DLD1 (cell line): ENCODE data around the gene PLCL1.

Experiments
- in situ Hi-C: cut with HindIII; loops from 2 replicates; pipeline ENCODE4 v1.10.0; 2017; ENCODE audit warnings: low sequenced_read_pairs

Gene PLCL1

DNA sequence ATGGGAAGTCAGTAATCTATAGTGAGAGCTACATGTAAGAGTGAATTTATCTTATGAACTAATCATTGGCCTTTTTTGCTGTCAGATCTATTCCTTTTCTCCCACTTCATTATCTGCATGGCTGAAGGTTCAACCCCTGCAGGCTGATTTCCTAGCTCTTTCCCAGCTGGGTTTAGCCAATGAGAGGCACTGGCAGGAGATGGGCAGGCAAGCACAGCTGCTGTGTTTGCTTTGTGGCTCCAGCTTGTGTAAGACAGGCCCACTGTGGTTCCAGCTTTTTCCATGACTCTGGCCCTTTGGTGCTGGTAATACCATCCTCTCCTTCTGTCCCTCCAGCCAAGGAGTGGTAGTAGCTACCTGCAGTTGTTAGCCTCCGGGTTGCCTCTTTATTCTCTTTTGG is 248.8 kb downstream of the PLCL1 start:
- in situ Hi-C loops = no loop called here

DNA sequence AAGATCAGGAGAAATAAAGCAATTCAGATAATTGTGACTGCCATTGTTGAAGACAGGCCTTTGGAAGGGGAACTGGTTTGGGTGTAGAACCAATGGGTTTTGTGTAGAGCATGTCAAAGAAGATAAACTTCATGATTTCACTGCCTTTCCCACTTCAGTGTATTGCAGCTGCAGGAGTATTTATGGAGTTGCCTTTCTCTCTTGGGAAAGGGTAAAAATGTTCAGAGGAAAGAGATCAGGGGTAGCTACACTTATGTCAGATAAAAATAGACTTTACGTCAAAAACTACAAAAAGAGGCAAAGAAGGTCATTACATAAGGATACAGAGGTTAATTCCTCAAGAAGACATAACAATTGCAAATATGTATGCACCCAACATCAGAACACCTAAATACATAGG is 249.4 kb downstream of the PLCL1 start:
- in situ Hi-C loops = no loop called here

DNA sequence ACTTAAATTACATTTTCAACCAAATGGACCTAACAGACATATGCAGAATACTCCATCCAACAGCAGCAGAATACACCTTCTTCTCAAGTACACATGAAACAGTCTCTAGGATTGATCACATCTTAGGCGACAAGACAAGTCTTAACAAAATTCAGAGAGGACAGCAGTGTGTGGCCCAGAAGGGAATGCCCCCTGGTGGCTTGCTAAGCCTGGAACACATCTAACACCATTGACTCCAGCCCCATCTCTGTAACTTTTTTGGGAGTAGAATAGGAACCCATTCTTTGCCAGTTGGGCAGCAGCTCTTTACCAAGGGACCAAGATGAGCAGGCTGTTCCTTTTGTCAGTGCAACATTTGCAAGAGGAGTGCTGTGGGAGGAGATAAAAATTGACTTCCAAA is 249.9 kb downstream of the PLCL1 start:
- in situ Hi-C loops = no loop called here

DNA sequence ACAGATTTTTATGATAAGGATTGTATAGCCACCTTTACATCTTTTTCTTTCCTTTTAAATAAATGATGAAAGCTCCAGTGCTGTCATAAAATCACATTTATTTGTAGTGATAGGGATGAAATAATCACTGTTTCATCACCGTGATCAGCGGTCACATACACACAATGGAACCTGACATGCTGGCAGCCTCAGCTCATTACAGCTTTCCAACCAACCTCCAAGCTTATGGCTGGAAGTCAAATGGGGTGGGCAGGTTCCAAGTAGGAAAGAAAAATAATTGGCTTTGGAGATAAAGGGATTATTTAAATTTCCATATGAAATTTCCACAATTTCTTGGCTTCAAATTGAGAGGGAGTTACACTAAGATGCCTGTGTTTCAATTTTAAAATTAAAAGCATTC is 251.3 kb downstream of the PLCL1 start:
- in situ Hi-C loops = no loop called here

DNA sequence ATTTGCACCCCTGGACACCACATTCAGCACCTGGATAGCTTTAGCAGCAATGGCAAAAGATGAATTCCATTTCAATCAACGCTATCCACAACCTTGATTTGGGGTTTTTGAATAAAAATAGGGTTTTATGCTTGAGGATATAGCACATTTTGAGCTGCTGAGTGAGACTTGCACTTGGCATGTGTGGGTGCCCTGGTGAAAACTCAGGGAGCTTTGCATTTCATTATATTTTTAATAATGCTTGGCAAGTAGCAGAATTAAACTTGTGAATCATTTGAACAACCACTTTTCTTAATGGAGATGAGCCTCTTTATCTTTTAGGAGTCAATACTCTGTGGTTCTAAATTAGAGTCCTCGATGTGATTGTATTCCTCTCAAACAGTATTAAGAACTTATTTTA is 252.4 kb downstream of the PLCL1 start:
- in situ Hi-C loops = no loop called here

DNA sequence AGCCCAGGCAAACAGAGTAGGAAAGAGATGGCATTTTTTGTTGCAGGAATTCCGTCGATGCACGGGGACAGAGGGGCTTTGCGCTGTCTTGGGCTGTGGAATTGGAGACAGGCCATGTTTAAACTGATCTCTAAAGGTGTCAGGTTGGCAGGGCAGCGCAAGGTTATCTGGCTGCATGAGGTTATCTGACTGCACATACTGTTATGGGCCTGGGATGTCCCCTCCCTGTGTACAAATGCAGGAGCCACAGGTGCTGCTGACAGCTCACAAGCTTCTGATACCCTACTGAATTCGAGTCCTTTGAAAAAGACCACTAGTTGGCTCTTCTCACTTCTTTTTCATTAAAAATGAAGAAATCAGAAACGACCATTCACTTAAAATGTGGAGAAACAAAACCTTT is 255.4 kb downstream of the PLCL1 start:
- in situ Hi-C loops = no loop called here

DNA sequence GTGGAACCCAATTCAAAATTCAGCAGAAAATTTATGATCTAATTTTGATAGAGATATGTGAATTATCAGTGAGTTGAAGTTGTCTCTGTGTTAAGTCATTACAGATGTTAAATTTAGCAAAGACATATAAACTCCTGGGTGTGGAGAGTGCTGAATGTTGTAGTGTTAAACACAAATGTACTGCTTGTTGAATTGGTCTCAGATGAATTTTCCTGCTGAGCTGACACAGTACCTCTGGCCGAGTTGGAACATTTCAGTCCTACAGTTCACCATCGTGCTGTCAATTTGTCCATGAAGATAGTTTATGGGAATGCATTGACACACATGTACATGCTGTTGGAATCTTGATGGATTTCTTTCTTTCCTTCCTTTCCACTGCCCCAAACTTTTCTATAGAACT is 255.9 kb downstream of the PLCL1 start:
- in situ Hi-C loops = no loop called here

DNA sequence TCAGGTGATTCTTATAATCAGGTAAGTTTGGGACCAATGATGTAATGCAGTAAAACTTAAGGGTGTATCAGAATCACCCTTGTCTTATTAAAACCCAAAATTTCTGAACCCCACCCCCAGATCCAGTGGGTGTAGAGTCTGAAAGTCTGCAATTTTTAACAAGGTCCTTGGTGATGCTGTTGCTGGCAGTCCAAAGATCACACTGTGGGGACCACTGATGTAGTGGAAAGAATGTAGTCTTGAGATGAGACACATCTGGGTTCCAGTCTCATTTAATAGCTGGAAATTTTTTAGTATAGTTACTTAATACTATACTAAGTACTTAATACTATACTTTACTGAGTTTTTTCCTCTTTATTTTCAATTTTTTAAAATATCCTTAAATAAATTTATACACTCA is 258.4 kb downstream of the PLCL1 start:
- in situ Hi-C loops = no loop called here

DNA sequence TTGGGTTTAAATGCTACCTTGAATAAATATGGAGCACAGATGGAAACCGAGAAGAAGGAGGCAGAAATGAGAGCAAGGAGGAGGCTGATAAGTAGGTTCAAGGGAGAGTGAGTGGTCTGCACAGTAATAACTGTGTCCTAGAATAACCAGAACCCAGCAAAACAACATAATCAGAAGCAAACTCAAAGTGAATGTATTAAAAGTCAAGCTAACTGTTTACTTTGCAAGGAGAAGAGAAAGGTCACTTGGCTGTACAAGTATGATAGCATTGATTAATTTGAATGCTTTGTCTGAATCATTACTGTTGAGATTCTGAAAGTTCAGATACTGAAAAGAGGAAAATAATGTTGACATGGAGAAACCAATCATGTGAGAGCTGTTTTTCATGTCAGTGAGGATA is 258.8 kb downstream of the PLCL1 start:
- in situ Hi-C loops = no loop called here

DNA sequence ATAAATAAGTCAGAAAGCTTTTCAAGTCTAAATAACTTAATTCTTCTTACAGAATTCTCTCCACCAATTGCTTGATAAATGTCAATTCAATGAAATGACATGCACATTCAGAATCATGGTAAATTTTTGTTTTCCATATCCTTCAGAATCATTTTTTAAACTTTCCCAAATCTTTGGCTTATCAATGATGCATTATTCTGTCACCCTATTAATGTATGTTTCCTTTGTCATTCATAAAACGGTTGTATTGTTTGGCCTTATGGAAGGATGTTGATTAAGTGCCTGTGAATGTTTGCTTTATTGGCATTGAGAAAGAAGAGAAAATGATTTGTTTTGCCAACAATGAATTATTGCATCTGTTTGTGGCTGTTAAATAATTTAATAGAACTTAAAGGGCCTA is 260.9 kb downstream of the PLCL1 start:
- in situ Hi-C loops = no loop called here

DNA sequence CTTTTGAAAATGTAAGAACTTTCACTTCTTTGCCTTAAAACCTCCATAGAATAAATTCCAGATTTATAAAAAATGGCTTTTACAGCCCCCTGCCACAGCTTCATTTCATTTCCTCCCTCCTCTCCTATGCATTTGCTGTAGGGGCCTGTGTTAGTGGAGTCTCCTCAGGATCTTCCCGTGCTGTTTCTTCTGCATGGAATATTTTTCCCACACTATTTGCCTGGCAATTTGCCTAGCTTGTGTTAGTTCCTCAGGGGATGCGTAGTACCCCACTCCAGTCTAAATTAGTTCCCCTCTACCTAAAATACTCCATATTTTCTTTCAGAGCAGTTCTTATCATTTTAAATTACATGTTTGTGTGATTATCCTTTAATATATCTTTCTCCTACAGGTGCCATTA is 262.2 kb downstream of the PLCL1 start:
- in situ Hi-C loops = no loop called here

DNA sequence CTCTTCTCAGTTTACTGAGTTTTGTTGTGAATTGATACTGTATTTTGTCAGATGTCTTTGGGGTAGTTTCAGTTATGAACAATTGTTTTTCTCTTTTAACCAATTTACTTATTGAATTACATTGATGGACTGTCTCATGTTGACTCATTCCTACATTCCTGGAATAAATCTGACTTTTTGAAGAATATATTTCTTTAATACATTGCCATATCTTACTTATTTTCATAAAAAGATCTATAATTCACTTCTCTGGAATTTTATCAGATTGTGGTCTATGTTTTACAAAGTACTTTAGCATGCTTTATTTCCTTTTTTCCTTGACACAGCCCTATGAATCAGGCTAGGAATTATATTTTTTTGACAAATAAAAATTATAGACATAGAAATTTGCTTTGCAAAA is 268.3 kb downstream of the PLCL1 start:
- in situ Hi-C loops = no loop called here

DNA sequence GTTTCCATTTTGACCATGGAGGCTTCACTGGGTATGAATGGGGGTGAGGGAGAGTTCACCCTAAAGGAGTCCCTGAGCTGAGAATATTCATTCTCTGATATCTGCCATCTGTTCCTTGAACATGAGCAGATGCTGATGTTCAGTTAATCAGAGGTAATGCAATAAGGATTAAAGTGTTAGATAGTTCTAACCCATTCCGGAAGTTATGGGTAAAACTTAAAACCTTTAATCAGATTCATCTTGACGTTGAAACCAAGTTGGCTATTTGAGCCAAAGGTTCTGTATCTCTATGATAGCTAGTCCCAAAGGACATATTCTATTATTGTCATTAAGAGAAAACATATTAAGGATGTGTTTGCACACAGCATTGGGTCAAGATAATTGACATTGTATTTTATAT is 268.9 kb downstream of the PLCL1 start:
- in situ Hi-C loops = no loop called here

DNA sequence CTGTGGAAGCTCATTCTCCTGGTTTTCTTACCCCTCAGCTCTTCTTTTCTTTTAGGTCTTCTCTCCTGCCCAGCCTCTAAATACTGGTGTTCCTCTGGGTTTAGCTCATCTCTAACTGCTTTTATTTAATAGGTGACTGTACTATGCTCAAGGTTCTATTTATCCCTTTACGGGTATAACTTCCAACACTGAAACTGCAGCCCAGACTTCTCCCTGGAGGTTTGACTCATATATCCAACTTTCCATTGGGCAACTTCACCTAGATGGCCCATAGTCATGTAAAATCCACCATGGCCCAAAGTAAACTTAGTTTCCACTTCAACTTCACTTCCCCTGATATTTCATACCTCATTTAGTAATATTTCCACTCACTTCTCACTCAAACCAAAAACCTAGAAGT is 273.1 kb downstream of the PLCL1 start:
- in situ Hi-C loops = no loop called here

DNA sequence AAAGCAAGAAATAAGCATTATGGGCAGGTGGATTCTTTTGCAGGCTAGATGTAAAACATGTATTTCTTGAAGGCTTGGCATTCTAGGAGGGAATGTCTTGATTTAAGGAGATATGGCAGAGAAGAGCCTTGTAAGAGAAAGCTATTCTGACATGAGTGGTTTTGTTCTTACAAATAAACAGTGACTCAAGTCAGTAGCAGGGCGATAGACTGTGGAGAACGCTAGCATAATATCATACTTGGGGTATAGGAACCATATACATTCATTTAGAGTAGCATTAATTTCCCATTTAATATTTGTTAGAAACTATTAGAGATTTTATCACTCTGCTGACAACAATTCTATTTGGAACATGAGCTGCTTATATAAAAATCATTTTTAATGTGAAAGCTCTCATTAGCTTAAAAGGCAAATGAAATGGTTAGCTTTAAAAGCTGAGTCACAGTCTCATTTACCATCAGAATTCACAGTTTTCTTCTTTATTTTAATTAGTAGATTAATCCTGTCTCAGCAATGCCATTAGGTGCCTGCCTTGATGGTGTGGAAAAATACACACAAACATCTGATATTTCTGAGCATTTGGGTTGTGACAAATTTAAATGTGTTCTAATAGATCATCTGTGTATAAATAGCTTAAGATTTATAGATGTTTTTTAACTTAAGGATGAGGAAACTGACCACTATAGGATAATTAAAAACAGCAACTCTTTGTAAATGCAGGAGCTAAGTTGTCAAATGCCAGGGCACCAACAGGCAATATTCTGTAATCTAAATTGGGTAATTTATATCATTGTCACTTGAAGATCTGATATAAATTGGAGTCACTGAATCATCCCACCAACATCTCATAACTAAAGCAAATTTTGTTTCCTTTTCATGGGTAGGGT is 276.7 kb downstream of the PLCL1 start:
- in situ Hi-C loops = no loop called here

DNA sequence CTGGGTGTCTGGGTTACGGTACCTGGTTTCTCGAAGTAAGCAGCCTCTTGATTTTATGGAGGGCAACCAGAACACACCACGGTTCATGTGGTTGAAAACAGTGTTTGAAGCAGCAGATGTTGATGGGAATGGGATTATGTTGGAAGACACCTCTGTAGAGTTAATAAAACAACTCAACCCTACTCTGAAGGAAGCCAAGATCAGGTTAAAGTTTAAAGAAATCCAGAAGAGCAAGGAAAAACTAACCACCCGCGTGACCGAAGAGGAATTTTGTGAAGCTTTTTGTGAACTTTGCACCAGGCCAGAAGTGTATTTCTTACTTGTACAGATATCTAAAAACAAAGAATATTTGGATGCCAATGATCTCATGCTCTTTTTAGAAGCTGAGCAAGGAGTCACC is 279.8 kb downstream of the PLCL1 start:
- in situ Hi-C loops = no loop called here

DNA sequence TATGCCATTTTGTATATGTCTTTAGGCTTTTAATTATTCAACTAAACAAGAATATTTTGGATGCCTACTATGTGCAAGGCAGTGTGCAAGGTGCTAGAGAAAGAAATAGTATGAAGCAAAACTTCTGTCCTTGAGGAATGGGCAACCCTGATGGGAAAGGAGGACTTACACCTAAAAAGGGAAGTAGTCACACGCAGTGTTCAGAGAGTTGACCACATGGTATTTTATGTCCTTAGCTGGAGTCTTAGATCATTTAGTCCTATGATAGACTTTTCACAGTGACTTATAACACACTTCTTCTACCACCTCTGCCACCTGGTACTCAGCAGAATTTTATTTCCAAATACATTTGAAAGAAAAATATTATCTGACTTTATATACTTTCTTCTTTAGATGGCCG is 291.6 kb downstream of the PLCL1 start:
- in situ Hi-C loops = no loop called here

DNA sequence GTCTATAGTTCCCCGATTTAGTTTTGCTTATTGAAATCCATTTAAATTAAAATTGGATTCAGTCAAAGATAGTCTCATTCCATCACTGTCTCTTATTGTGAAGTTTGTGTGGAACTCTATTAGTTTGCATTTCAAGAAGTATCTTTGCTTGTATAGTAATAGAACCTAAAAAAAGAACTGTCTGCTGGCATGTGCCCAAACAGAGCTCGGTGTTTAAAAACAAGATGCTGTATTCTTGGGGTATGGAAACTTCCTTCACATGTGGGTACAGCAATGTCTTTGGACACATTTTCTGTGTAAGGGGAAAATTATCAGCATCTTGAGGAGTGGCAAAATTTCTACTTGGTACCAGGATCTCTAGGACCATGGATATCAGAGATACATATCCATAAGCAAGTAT is 292.6 kb downstream of the PLCL1 start:
- in situ Hi-C loops = no loop called here

DNA sequence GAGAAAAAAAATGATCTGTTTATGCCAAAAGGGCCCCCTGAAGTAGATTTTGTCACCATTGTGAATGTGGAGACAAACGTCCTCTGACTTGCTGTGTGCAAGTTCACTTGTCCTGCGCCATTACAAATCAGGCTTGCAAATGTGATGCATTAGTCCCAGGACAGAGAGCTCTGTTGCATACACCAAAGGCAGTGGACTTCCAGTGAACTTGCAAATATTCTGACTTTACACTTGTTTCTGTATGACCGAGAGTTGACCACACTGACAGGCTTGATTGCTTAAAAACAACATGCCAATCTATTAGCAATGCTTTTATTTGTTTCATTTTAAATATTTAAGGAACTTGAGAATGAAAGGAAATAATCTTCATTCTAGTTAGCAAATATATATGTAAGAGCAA is 293.2 kb downstream of the PLCL1 start:
- in situ Hi-C loops = no loop called here

DNA sequence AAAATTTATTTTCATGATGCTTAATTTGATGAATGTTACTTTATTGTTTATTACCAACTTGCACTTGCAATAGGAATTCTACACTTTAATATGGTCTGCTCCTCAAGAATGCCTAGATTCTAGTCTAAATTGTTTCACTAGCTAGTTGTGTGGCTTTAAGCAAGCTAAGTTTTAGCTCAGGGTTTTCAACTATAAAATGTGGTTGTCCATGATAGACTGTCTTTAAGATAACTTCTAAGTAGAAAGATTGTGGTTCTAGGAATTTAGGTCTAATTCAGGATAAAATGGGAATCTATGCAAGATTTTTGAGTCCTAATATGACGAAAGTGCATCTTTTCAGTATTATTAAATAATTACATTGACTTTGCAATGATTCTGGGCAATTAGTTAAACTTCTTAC is 294.0 kb downstream of the PLCL1 start:
- in situ Hi-C loops = no loop called here

DNA sequence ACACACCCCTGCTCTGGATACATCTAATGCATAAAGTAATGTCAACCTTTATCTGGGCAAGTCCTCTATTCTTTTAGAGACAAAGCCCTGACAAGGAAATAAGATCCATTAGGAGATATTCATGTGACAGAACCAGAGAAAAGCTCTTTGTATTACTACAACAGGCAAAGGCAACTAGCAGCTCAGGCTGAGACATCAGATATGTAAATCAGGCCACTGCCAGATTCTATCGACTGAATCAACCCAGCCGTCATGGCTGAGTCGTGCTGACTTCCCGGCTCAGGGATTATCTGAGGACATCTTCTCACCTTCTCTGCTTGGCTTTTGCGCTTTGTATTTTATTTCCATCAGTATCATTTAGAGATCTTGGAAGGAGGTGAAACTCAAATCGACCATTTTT is 294.5 kb downstream of the PLCL1 start:
- in situ Hi-C loops = no loop called here

DNA sequence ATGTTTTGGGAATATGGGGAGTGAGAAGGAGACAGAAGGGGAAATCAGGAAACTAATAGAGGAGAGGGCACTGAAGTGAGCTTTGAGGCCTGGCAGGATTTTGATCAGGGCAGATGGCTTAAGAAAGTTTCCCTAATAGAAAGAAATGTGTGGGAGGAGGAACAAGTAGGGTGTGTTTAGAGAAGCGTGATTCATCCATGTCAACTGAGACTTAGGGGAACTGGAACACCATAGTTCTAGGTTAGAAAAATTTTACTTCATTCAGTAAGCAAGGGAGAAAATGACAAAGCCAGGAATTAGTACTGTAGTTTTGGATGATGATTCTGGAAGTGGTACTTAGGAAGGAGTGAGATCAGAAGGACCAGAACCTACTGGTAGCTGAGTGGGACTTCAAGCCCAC is 296.0 kb downstream of the PLCL1 start:
- in situ Hi-C loops = no loop called here

DNA sequence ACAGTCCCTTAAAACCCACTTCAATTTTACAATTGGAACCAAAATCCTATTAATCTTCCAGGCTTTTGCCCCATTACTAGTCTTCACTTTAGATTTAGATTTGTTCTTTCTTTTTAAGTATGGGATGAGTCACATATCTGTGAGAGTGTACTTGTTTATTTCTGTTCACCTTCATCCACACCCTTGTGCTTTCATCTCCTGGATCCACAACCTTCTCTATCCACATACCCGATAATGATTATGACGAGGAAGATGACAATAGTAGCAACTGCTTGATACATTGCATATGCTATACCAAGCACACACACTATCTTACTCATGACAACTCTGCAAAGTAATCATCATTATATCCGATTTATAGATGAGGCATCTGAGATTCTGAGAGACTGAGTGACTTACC is 297.3 kb downstream of the PLCL1 start:
- in situ Hi-C loops = no loop called here
